Keratinocyte (primary cell): ENCODE results near the gene OLFML1.

Experiments used
- CTCF ChIP-seq, 3 experiments: IDR thresholded peaks in 1 of 3; conservative IDR thresholded peaks in 1 of 3; optimal IDR thresholded peaks in 1 of 3; 2 replicates in 2 of 3; 3 replicates in 1 of 3; pipeline versions ENCODE3 to v1.5.1; 2011; ENCODE audit warnings: low read length in 3 of 3, mild to moderate bottlenecking in 3 of 3, moderate library complexity in 2 of 3, control low read depth in 1 of 3, inconsistent platforms in 1 of 3; ENCODE audit not compliant: insufficient read depth in 2 of 3; ENCODE audit errors: extremely low read depth in 1 of 3
- EZH2 ChIP-seq: IDR thresholded peaks from one replicate; pipeline ENCODE4 v1.6.1; 2012; ENCODE audit warnings: inconsistent platforms, mild to moderate bottlenecking, low read length, moderate library complexity

- TF ChIP-seq CTCF (optimal IDR thresholded peaks at IDR 0.05 in 1 of 3, IDR thresholded peaks at IDR 0.05 in 1 of 3, conservative IDR thresholded peaks at IDR 0.05 in 1 of 3; ENCODE audit: extremely low read depth in 1 of 3, insufficient read depth in 2 of 3, low read length in 3 of 3) (no peak), EZH2 (no peak)
Measured at GRCh38 chr11:7444091-7444981, 41.0 kb upstream of the OLFML1 start.
